ENCODE results near the gene CENPP. TPM values are rescaled to one million over a fixed set of nuclear protein-coding genes. Genes with fewer than 3 reads are reported as not detected.

Gene CENPP
- total RNA-seq, 1 experiment from 2014 or later: 4.2 TPM

GRCh38 chr9:92467041-92467440, 141.3 kb downstream of the CENPP start:
- ChIA-PET CTCF (interaction anchor here (1.0 to 1.2 kb wide), 2 partner anchors 12 to 35 kb away, joined by 3 read pairs; no protein-coding TSS in a partner anchor), POLR2A (interaction anchor here (1.0 to 2.3 kb wide), 4 partner anchors 14 to 82 kb away, joined by 4 to 10 read pairs (median 5); partner anchors contain the start of gene ASPN)
- no TSS peak for BruUV-seq (replicated peaks)
- Mint-ChIP-seq H3K36me3 (ENCODE audit: insufficient read depth, unreplicated experiment) (no peaks in the 10 kb centered on the region), H3K27me3 (ENCODE audit: insufficient read depth, unreplicated experiment) (no peaks in the 10 kb centered on the region), H3K9me3 (ENCODE audit: unreplicated experiment) (no peaks in the 10 kb centered on the region), H3K4me3 (ENCODE audit: unreplicated experiment) (no peak overlapping the region), H3K4me1 (ENCODE audit: insufficient read depth, unreplicated experiment) (peaks cover 18% of the 10 kb centered on the region), H3K27ac (ENCODE audit: low read depth, unreplicated experiment) (no peak overlapping the region)
- TF ChIP-seq CTCF (IDR thresholded peaks at IDR 0.05; ENCODE audit: unreplicated experiment): no peak
- intact Hi-C loops (cut with micrococcal nuclease): no loop called here
- no peak for DNase-seq (ENCODE audit: unreplicated experiment)

- DNase-seq (ENCODE audit: unreplicated experiment): no peak
- CTCF ChIA-PET: interaction anchor here (1.0 to 1.1 kb wide), 2 partner anchors 12 to 33 kb away, joined by 3 read pairs; no protein-coding TSS in a partner anchor
- POLR2A ChIA-PET: interaction anchor here (1.3 to 2.3 kb wide), 3 partner anchors 34 to 82 kb away, joined by 5 to 10 read pairs (median 5); no protein-coding TSS in a partner anchor
- peaks cover 18% of the 10 kb centered on the region for H3K4me1 Mint-ChIP-seq (ENCODE audit: insufficient read depth, unreplicated experiment)
- intact Hi-C loops (cut with micrococcal nuclease): no loop called here
- H3K9me3 Mint-ChIP-seq (ENCODE audit: unreplicated experiment): no peaks in the 10 kb centered on the region
- H3K27ac Mint-ChIP-seq (ENCODE audit: low read depth, unreplicated experiment): no peak overlapping the region
- BruUV-seq (replicated peaks): no TSS peak
- H3K36me3 Mint-ChIP-seq (ENCODE audit: insufficient read depth, unreplicated experiment): no peaks in the 10 kb centered on the region
- no peak overlapping the region for H3K4me3 Mint-ChIP-seq (ENCODE audit: unreplicated experiment)
- no peaks in the 10 kb centered on the region for H3K27me3 Mint-ChIP-seq (ENCODE audit: insufficient read depth, unreplicated experiment)
- no peak for TF ChIP-seq CTCF (IDR thresholded peaks at IDR 0.05; ENCODE audit: unreplicated experiment)
Measured at GRCh38 chr9:92467511-92467910, 141.8 kb downstream of the CENPP start.

- Mint-ChIP-seq H3K27me3 (ENCODE audit: insufficient read depth, unreplicated experiment) (no peaks in the 10 kb centered on the region), H3K4me1 (ENCODE audit: insufficient read depth, unreplicated experiment) (peaks cover 18% of the 10 kb centered on the region), H3K27ac (ENCODE audit: low read depth, unreplicated experiment) (no peak overlapping the region), H3K4me3 (ENCODE audit: unreplicated experiment) (no peak overlapping the region), H3K9me3 (ENCODE audit: unreplicated experiment) (no peaks in the 10 kb centered on the region), H3K36me3 (ENCODE audit: insufficient read depth, unreplicated experiment) (no peaks in the 10 kb centered on the region)
- intact Hi-C loops (cut with micrococcal nuclease): no loop called here
- no TSS peak for BruUV-seq (replicated peaks)
- POLR2A ChIA-PET: interaction anchor here (1.4 to 2.3 kb wide), 4 partner anchors 13 to 83 kb away, joined by 3 to 11 read pairs (median 8); no protein-coding TSS in a partner anchor
- CTCF ChIA-PET: interaction anchor here (0.6 to 1.1 kb wide), 2 partner anchors 33 to 40 kb away, joined by 3 read pairs; no protein-coding TSS in a partner anchor
- DNase-seq (ENCODE audit: unreplicated experiment): no peak
- TF ChIP-seq CTCF (IDR thresholded peaks at IDR 0.05; ENCODE audit: unreplicated experiment): no peak
Measured at GRCh38 chr9:92468206-92468605, 142.5 kb downstream of the CENPP start.

- TF ChIP-seq CTCF (IDR thresholded peaks at IDR 0.05; ENCODE audit: unreplicated experiment): no peak
- Mint-ChIP-seq H3K4me3 (ENCODE audit: unreplicated experiment) (no peak overlapping the region), H3K27me3 (ENCODE audit: insufficient read depth, unreplicated experiment) (no peaks in the 10 kb centered on the region), H3K27ac (ENCODE audit: low read depth, unreplicated experiment) (no peak overlapping the region), H3K9me3 (ENCODE audit: unreplicated experiment) (no peaks in the 10 kb centered on the region), H3K36me3 (ENCODE audit: insufficient read depth, unreplicated experiment) (no peaks in the 10 kb centered on the region), H3K4me1 (ENCODE audit: insufficient read depth, unreplicated experiment) (no peaks in the 10 kb centered on the region)
- ChIA-PET CTCF (no interaction called here), POLR2A (no interaction called here)
- intact Hi-C loops (cut with micrococcal nuclease): no loop called here
- no TSS peak for BruUV-seq (replicated peaks)
- DNase-seq (ENCODE audit: unreplicated experiment): no peak
Measured at GRCh38 chr9:92474587-92474986, 148.8 kb downstream of the CENPP start.

Measured in MCF 10A (cell line).